ENCODE results near the gene SUGCT. TPM values are rescaled to one million over a fixed set of nuclear protein-coding genes. Genes with fewer than 3 reads are reported as not detected.

Gene SUGCT
- total RNA-seq, 1 donor: 9.9 TPM

DNA sequence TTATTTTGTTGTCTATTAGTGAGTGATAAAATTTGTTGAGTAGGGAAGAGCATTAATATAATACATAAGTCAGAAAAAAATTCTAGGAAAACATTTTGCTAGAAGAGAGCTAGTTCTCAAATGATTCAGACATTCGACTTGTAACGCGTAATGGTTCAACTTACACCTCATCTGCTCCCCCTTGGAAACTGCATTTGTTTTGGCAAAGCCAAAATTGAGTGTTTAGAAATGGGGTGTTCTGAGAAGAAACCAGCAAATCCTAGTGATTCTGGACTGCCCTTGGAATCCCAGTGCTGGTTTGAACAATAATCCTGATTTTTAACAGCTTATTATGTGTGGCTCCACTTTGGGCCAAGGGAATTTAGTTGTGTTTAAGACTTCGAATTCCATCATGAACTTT lies 475.7 kb downstream of the SUGCT start:
- no peak for TF ChIP-seq CTCF (IDR thresholded peaks at IDR 0.05; ENCODE audit: insufficient read depth, low read depth, low read length)
- no peak for DNase-seq (ENCODE audit: low read depth)
- H3K4me3 ChIP-seq (ENCODE audit: low read depth, low read length): no peak overlapping the region

GRCh38 chr7:40611095-40611871 lies 476.5 kb downstream of the SUGCT start:
- TF ChIP-seq CTCF (IDR thresholded peaks at IDR 0.05; ENCODE audit: insufficient read depth, low read depth, low read length): no peak
- no peak for DNase-seq (ENCODE audit: low read depth)
- no peak overlapping the region for H3K4me3 ChIP-seq (ENCODE audit: low read depth, low read length)

DNA sequence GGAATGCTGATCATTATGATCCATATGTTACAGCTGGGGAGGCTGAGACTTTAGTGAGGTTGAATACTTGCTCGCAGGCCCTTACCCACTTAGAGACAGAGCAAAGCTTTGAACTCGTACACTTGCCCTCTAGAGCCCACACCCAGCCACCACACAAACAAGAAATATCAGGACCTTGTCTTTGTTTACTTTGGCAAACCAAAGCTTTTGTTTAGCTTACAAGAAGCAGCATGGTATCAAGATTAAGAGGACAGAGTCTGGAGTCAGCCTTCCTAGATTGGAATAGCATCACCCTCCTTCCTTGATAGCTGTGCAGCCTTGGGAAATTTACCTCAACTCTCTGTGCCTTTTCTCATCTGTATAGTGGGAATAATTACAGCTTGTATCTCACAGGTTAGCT lies 477.5 kb downstream of the SUGCT start:
- no peak for TF ChIP-seq CTCF (IDR thresholded peaks at IDR 0.05; ENCODE audit: insufficient read depth, low read depth, low read length)
- no peak for DNase-seq (ENCODE audit: low read depth)
- H3K4me3 ChIP-seq (ENCODE audit: low read depth, low read length): no peak overlapping the region

GRCh38 chr7:40619647-40620046 lies 484.8 kb downstream of the SUGCT start:
- TF ChIP-seq CTCF (IDR thresholded peaks at IDR 0.05; ENCODE audit: insufficient read depth, low read depth, low read length): no peak
- H3K4me3 ChIP-seq (ENCODE audit: low read depth, low read length): no peak overlapping the region
- no peak for DNase-seq (ENCODE audit: low read depth)

DNA sequence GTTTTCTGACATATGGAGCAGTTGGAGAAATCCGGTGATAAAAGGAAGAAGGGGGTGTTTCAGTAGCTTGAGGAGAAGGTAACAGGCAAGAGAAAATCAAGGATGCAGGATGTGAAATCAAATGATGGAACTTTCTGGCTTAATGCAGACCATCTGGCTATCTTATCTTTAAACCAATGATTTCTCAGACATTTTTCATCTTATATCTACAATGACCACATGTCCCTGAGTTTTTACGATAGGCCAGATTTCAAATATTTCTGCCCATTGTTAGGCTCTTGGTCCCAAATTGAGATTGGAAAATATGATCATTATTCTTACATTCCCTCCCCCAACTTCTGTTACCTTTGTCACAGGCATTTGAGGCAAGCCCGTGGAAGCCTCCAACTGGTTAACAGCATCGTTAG lies 486.8 kb downstream of the SUGCT start:
- H3K4me3 ChIP-seq (ENCODE audit: low read depth, low read length): no peak overlapping the region
- no peak for TF ChIP-seq CTCF (IDR thresholded peaks at IDR 0.05; ENCODE audit: insufficient read depth, low read depth, low read length)
- DNase-seq (ENCODE audit: low read depth): no peak

DNA sequence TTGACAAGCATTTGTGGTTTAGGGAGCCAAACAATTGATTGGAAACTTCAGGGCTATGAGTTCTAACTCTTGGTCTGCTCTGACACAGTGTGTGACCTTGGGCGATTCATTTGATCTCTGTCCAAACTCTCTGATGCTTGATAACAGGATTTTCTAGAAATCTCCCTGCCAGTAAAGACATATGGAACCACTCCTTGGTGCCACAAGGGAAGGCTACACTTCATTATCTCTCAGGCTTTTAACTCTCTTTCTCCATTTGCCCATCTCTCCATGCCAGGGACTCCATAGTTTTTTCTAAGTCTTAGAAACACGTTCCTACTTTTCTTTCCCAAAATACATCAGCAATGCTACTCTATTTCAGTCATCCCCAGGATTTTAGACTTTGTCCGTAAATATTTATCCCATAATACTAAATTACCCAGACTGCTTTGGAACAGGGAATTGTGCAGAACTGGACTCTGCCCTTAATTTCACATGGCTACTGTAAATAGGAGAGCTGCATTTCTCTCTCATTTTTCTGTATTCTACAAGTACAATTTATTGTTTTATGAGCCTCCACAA lies 488.2 kb downstream of the SUGCT start:
- no peak for TF ChIP-seq CTCF (IDR thresholded peaks at IDR 0.05; ENCODE audit: insufficient read depth, low read depth, low read length)
- no peak overlapping the region for H3K4me3 ChIP-seq (ENCODE audit: low read depth, low read length)
- no peak for DNase-seq (ENCODE audit: low read depth)
